Panc1 (cell line): Measurements from ENCODE around the gene HRH2.

ENCODE experiments used
- CTCF ChIP-seq: fragments of 450-650 bp; IDR thresholded peaks from 2 replicates; pipeline ENCODE4 v1.5.1; 2017; ENCODE audit warnings: mild to moderate bottlenecking
- POLR2AphosphoS5 ChIP-seq: IDR thresholded peaks from 2 replicates; pipeline ENCODE4 v1.6.1; 2012; ENCODE audit warnings: mild to moderate bottlenecking, low read depth, low read length, moderate library complexity
- REST ChIP-seq, 2 experiments: IDR thresholded peaks; 2 replicates each; pipeline ENCODE4 v1.6.1; 2011 to 2012; ENCODE audit warnings: low read depth in 2 of 2, control low read depth in 1 of 2, low read length in 1 of 2, mild to moderate bottlenecking in 1 of 2, moderate library complexity in 1 of 2; ENCODE audit not compliant: insufficient read depth in 1 of 2
- SIN3A ChIP-seq: IDR thresholded peaks from 2 replicates; pipeline ENCODE4 v1.6.1; 2012; ENCODE audit warnings: low read depth, mild to moderate bottlenecking, low read length, moderate library complexity, borderline replicate concordance; ENCODE audit not compliant: insufficient read depth
- TCF7L2 ChIP-seq: IDR thresholded peaks from 2 replicates; pipeline ENCODE4 v1.6.1; 2011; ENCODE audit warnings: mild to moderate bottlenecking, low read depth, low read length, inconsistent platforms

GRCh38 chr5:175728316-175728715 lies 70.4 kb downstream of the HRH2 start:
- TF ChIP-seq CTCF = no peak
- no peak for TF ChIP-seq REST (IDR thresholded peaks at IDR 0.05; ENCODE audit: insufficient read depth in 1 of 2, low read depth in 2 of 2, low read length in 1 of 2)
- no peak for TF ChIP-seq POLR2AphosphoS5
- no peak for TF ChIP-seq SIN3A
- no peak for TF ChIP-seq TCF7L2
